HG03066 (cell line): ENCODE data around the gene EHBP1.

ENCODE experiments used
- ATAC-seq: cut with Tn5 transposase; IDR thresholded peaks from one replicate; pipeline ENCODE4 v1.9.1; 2021; ENCODE audit warnings: low read depth; ENCODE audit not compliant: unreplicated experiment

The EHBP1 gene

DNA sequence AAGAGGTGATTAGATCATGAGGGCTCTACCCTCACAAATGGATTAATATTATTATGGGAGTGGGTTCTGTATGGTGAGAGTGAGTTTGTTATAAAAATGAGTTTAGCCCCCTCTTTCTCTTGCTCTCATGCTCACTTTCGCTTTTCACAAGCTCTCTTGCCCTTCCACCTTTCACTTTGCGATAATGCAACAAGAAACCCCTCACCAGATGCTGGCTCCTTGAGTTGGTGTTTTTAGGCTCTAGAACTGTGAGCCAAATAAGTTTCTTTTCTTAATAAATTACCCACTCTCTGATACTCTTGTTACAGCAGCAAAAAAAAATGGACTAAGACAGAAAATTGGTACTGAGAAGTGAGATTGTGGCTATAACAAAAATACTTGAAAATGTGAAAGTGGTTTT is 106.5 kb downstream of the EHBP1 start:
- no peak for ATAC-seq

DNA sequence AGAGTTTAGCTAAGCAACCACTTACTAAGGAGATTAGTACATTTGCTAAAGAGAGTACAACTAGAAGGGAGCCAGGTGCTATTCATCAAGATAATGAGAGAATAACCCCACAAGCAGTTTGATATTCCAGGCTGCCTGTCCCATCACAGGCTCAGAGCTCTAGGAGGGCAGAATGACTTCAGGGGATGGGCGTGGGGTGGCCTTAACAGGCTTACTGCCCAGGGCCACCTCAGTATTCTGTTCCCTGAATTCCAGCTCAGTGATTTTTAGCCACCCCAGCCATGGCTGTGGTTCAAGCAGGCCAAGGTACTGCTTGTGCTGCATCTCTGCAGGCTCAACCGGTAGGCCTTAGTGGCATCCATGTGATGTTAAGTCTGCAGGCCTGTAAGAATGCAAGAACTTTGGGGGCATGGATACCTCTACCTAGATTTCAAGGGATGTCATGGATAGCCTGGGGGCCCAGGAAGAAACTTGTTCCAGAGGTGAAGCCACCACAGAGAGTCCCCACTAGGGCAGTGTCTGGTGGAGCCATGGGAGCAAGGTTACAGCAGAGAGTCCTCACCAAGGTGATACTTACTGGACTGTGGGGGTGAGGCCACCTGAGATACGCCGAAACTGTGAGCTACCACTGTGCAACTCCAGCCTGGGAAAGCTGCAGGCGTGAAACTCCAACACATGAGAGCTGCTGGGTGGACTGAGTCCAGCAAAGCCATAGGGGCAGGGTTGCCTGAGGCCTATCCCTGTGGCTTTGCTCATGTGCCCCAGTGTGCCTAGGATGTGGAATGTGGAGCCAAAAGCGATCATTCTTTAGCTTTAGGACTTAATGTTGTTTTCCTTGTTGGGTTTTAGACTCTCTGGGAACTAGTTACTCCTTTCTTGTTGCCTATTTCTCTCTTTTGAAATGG is 107.7 kb downstream of the EHBP1 start:
- no peak for ATAC-seq

DNA sequence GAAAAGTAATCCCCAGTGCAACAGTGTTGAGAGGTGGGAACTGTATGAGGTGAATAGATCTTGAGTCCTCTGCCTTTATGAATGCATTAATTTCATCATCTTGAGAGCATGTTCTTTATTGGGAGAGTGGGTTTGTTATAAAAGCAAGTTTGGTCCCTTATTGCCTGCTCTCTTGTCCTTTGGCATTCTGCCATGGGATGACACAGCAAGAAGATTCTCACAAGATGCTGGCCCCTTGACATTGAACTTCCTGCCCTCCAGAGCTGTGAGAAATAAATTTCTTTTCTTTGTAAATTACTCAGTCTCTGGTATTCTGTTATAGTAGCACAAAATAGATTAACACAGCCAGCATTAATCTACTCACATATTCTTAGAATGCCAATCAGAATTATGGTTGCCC is 108.6 kb downstream of the EHBP1 start:
- no peak for ATAC-seq

DNA sequence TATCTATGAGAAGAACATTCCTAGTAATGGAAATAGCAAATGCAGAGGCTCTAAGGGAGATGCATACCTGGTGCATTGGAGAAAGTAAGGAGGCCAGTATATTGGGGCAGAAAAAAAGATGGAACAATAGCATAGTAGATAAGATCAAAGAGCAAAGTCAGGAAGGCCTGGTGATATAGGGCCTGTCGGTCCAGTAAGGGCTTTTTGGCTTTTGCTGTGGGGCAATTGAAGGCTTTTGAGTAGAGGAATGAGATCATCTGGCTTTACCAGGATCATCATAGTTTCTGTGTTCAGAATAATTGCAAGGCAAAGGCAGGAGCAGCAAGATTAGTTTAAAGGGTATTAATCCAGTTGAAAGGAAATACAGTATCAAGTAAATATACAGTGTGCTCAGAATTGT is 111.8 kb downstream of the EHBP1 start:
- no peak for ATAC-seq

DNA sequence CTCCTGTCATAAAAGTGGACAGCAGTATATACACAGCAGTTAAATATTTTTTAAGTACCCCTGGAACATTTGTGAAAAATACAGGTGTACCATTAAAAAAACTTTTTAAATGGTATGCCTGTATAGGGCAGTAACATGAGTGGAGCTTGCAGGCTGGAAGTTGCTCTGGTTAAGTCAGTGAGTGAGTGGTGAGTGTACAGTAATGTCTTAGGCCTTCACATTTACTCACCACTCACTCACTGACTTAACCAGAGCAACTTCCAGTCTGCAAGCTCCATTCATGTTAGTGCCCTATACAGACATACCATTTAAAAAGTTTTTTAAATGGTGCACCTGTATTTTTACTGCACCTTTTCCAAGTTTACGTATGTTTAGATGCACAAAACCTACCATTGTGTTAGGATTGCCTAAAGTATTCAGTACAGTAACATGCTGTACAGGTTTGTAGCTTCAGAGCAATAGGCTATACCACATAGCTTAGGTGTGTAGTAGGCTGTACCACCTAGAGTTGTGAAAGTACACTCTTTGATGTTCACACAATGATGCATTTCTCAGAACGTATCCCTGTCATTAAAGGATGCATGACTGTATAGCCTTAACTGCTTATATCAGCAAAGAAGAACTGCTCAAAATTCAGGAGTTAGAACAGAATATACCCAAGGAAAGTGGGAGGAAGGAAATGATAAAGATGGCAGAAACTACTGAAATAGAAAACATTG is 112.6 kb downstream of the EHBP1 start:
- no peak for ATAC-seq

DNA sequence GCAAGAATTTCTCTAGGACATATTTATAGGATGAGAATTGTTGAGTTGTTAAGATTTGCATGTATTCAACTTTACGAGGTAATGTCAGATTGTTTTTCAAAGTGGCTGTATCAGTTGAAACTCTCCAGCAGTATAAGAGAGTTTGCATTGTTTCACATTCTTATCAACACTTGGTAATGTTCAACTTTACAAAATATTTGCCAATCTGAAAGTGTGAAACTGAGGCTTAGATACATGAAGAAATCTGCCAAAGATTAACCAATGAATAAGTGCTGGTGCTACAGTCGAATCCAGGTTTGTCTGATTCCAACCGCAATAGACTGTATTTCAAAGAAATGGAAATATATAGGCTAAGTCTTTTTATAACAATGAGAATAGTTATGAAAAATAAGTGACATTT is 117.0 kb downstream of the EHBP1 start:
- ATAC-seq: no peak

DNA sequence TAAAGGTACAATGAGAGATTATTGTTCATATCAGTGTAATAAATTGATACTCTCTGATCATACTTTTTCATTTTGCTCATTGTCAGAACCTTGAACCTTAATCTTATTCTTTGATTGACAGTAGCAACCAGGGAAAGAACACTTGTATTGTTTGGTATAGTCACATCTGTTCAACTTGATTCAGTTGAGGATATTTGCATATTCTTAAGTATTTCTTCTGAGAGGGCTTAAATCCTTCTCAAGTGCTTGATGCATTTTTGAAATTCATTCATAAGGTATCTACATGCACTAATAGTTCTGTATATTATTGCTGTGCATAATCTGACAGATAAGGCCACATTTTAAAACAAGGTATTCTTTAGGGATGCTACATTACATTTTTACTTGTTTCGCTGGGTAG is 118.9 kb downstream of the EHBP1 start:
- no peak for ATAC-seq

DNA sequence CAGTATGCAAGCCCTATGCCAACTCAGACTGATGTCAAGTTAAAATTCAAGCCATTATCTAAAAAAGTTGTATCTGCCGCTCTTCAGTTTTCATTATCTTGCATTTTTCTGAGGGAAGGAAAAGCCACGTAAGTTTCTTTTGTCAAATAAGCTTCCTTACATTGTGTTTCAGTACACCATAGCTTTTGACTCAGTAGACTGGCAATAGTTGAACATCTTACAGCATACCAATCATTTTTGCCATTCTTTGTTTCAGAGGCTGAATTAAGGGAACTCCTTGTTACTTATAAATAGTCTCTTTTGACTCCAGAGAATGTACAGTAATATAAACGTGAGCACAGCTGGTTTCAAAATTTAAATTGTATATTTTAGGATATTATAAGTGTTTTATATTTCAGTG is 120.6 kb downstream of the EHBP1 start:
- no peak for ATAC-seq

DNA sequence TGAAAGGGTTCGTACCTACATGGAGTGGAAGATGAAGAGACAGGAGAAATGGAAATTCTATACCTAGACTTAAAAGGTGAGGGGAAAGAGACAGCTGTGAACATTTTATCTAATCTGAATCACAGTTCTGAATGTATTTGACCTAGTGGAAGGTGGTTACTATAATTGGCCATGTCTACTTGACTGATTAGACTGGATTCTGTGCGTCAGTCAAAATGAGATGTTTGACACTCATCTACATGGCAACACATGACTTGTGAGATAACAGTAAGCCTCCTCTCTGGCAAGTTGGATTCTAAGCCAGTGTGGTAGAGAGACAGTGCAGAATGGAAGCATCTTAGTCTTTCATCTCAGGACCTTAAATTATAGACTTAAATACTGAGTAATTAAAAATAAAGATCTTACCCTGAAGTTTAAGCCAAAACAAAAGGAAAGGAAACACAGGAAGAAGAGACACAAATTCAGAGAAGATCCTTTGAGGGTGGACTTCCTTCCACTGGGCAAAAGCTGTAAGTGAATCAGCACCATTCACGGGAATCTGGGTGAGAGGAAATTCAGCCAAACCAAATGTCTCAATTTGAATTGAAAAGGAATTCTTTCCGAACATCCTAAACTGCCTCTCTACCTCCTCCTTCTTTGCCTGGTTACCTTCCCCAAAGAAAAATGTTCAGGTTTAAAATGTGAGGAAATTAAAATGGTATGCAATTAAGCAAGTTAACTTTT is 121.6 kb downstream of the EHBP1 start:
- ATAC-seq: no peak

DNA sequence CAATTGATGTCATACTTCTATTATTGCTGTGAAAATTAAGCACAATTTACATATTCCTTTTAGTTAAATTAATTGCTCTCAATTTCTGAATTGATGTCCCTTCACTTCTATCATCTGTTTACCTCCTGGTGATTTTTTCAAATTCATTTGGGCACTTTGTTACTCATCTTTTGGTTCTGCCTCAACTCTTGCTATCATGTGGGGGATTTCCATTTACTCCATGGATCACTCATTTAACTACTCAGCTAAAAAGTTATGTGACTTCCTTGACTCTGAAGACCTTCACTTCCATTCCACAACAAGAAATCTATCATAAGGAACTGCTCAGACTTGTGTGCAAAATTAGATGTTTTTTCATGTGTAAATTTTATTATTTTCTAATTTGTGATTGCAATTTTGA is 126.2 kb downstream of the EHBP1 start:
- no peak for ATAC-seq

DNA sequence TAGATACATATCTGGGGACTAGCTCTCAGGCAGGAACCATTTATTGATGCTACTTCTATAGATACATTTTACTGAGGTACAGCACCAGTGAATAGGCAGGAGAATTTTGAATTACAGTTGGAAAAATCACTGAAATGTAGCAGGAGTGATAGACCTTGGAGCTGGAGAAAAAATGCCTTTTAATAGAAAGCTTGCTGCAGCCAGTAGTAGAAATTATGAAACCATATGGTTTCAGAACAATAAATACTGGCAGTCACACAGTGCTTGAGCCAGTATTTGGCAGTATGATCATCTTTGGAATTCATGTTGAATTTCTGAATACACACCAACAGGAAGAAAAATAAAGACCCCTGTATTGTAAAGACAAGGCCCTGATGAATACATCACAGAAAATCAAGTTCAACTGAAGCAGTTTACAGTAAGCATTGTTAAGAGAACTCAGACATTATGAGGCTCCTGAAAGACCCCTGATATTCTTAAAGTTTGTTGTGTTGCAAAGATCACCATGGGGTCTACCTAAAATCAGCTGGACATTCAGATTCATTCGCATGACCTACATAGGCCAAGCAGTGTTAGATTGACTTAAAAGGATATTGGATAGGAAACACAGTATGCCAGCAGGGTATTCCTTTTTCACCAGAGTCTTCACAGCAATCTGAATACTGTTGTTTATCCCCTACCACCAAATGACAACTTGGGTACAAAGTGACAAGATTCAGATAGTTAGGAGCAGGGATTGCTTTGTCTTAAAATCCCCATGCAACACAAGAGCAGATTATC is 139.0 kb downstream of the EHBP1 start:
- no peak for ATAC-seq

DNA sequence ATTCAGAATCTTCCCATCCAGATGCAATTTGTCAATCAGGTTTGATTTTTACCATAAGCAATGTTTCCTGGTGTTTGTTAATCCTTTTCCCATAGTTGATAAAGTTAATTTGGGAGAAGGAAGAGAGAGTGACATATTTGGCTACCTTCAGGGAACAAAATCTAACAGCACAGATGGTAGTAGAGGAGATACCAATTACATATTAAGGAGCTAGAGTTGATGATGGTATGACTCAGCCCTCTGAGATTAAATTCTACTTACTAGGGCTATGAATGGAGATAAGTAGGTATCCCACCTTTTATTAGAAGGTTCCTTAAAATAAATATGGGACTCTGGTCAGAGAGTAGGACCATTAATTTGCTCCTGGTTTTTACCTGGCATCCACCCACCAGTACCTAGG is 139.7 kb downstream of the EHBP1 start:
- ATAC-seq: no peak

DNA sequence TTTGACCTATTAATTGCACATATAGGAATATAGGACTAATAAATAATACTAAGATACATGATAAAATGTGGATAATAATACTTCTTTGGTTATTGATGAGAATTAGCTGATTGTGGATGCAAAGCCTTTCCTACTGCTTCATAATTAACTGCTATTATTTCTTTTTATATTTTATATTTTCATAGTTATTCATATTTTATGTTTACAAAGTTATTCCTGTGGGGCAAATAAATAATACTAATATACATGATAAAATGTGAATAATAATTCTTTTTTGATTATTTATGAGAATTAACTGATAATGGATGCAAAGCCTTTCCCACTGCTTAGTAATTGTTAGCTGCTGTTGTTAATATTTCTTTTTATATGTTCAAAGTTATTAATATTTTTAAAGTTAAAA is 146.7 kb downstream of the EHBP1 start:
- ATAC-seq: no peak

DNA sequence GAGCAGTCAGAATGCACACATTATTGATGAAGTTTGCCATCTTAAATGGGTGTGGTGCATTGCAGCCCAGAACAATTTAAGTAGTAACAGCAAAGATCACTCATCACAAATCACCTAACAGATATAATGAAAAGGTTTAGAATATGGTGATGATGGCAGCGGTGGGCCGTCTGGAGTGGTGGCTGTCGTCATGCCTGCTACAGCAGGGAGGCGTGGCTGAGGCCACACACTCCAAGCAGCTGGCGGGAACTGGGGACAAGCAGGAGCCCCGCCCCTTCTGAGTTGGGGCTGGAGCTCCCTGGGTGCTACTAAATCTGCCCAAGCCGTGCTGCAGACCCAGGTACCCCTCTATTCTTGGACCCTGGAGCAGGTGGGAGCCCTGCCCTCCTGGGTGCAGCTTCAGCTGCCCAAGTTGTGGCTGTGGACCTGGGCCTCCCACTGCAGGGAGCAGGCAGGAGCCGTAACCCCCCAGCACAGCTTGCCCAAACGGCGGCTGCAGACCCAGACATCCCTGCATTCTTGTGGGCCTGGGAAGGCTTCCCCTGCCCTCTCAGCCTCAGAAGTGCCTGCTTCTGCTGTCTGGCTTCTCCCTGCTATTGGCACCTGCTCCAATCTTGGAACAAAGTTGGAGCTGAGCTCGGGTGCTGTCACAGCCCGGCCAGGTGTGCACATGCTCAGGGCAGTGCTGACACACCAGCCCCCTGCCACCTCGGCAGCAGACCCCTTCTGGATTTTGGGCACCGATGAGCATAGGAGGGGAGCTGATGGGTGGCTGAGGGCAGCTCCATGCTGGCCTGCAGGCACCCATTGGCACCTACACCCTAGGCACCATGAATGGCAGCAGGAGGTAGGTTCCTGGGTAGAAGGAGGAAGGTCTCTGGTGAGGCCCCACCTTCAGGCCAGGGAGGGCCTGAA is 149.3 kb downstream of the EHBP1 start:
- ATAC-seq: no peak

DNA sequence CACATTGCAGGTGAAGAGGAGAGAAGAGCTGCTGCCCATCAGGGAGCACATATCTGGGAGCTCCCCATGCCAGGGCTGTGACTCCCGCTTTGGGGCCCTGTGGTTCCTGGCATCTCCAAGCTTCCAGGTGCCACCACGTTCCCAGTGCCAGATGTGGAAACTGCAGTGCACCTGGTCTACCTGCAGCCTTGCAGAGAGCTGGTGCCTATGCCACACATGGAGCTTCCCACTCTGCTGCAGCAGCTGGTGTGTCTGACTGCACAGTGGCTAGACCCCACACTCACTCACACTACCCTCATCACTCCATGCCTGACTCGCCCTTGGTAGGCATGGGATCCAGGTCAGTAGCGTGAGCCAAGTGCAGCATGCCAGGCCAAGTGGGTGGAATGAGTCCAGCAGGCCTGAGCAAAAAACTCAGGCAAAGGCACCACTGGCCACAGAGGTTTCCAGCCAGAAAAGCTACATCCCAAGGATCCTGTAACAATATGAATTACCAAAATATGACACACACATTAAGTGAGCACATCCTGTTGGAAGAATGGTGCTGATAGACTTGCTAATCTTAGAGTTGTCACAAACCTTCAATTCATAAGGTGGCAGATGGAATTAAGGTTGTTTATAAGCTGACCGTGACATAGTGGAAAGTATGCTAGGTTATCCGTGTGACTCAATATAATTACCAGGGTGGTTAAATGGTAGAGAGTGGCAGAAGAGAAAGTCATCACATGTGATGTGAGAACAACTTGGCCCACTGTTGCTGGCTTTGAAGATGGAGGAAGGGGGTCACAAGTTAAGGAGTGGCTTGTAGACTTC is 150.9 kb downstream of the EHBP1 start:
- ATAC-seq: no peak

DNA sequence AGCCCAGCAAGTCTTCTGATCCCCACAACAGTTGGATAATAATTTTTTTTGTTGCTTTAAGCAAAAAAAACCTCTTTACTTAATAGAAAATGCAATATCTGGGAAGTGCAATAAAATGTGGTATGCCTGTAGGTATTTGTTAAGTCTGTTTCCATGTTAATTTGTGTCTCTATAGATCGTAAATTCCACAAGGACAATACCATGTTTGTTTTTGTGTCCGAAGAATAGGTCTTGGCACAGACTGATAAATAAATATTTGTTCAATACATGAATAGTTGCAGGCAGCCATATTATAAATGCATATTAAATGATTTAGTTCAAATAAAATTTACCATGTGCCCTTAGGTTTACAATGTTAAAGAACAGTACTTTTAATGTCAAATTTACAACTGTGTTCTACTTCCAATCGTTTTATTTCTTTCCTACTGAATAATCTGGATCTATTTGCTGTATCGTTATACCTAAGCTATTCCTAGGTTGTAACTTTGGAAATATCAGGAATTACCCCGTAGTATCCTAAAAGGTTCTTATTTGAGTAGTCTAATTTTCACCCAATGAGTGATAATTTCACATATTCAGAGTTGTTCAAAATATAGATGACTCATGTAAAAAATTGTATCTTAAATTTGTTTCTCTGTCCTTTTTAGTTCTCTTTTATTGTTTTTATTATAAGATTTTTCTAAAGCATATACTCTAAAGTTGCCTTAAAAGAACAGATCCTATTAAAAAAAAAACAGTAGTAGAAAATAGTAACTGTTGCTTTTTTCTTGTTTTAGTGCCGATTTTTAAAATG is 151.8 kb downstream of the EHBP1 start:
- no peak for ATAC-seq

DNA sequence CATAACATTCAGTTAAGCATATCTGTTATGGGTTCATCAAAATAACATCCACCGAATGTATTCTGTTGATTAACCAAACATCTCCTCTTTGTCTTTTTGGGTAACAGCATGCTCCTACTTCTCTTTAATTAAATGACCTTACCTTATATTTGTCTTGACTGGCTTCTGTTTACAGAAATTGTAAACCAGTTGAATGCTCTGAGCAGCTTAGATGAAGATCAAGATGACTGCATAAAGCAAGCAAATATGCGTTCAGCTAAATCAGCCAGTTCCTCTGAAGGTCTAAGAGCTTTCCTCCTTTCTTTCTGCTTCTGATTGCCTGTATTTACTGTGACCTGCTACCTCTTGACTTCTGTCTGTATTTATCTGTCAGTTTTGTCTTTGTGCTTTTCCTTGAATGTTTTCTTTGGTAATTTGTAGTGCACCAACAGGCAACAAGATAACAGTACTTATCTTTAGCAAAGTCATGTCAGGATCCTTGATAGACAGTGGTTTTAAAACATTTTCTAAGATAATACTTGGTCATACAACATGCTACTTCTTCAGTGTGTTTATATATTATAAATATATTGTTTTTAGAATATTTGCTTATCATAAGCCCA is 152.8 kb downstream of the EHBP1 start:
- no peak for ATAC-seq

DNA sequence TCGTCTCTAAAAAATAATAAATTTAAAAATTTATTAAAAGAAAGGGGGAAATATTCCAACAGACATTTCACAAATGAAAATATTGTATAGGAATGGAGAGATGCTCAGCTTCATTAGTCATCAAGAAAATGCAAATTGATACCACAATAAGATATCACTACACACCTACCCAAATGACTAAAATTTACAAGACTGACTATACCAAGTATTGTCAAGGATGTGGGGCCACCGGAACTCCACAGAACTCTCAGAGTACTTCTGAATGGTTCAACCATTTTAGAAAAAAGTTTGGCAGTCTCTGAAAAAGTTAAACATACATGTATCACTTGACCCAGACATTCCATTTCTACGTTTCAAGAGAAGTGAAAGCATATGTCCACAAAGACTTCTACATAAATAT is 163.4 kb downstream of the EHBP1 start:
- ATAC-seq: no peak
